Bronchial epithelial cell (primary cell): ENCODE results near the gene SLC17A8. TPM values are rescaled to one million over a fixed set of nuclear protein-coding genes. Genes with fewer than 3 reads are reported as not detected.

Experiments used
- DNase-seq: peaks from one replicate; pipeline ENCODE4 v3.0.0-alpha.2; 2010; ENCODE audit warnings: low read depth
- FAIRE-seq: peaks from 2 replicates; lab custom pipeline; 2011; peaks lifted over from hg19 to GRCh38; lab: Jason Lieb, UNC
- H3K27me3 ChIP-seq: 2 replicates; pipeline ENCODE4 v1.5.1; 2011; ENCODE audit warnings: low read length; ENCODE audit not compliant: control insufficient read depth, insufficient read depth
- H3K36me3 ChIP-seq: 2 replicates; pipeline ENCODE4 v1.5.1; 2011; ENCODE audit warnings: low read length; ENCODE audit not compliant: control insufficient read depth, insufficient read depth
- H3K4me3 ChIP-seq: 2 replicates; pipeline ENCODE4 v1.5.1; 2011; ENCODE audit warnings: mild to moderate bottlenecking, low read depth, low read length, control low read depth
- CTCF ChIP-seq: IDR thresholded peaks from 2 replicates; pipeline ENCODE4 v1.5.1; 2011; ENCODE audit warnings: mild to moderate bottlenecking, moderate library complexity, low read length, control low read depth, inconsistent platforms; ENCODE audit not compliant: insufficient read depth, severe bottlenecking
- total RNA-seq: library from RNA; depleted of rRNA; stranded (reverse); fragments of >200 nt; gene quantifications from 2 replicates; pipeline ENCODE4 v1.2.1, GENCODE V29; 2014

Gene SLC17A8
- total RNA-seq, 1 donor from 2014 or later: not detected

- Histone ChIP-seq H3K4me3 (no peak overlapping the region), H3K27me3 (no peaks in the 10 kb centered on the region), H3K36me3 (no peaks in the 10 kb centered on the region)
- DNase-seq: no peak
- FAIRE-seq: no peak
- no peak for TF ChIP-seq CTCF
Observed at GRCh38 chr12:100372853-100373640, 16.2 kb downstream of the SLC17A8 start.

- Histone ChIP-seq H3K4me3 (no peak overlapping the region), H3K36me3 (no peaks in the 10 kb centered on the region), H3K27me3 (no peaks in the 10 kb centered on the region)
- no peak for FAIRE-seq
- no peak for DNase-seq
- TF ChIP-seq CTCF: no peak
Observed at GRCh38 chr12:100375038-100375735, 18.3 kb downstream of the SLC17A8 start.

- no peak for FAIRE-seq
- no peak for DNase-seq
- H3K27me3 ChIP-seq: no peaks in the 10 kb centered on the region
- H3K36me3 ChIP-seq: no peaks in the 10 kb centered on the region
- H3K4me3 ChIP-seq: no peak overlapping the region
- no peak for TF ChIP-seq CTCF
Observed at GRCh38 chr12:100376161-100376560, 19.3 kb downstream of the SLC17A8 start.

- Histone ChIP-seq H3K27me3 (no peaks in the 10 kb centered on the region), H3K4me3 (no peak overlapping the region), H3K36me3 (no peaks in the 10 kb centered on the region)
- no peak for TF ChIP-seq CTCF
- no peak for DNase-seq
- no peak for FAIRE-seq
Observed at GRCh38 chr12:100381379-100381778, 24.5 kb downstream of the SLC17A8 start.

- Histone ChIP-seq H3K27me3 (no peaks in the 10 kb centered on the region), H3K4me3 (no peak overlapping the region), H3K36me3 (no peaks in the 10 kb centered on the region)
- TF ChIP-seq CTCF: no peak
- no peak for DNase-seq
- no peak for FAIRE-seq
Observed at GRCh38 chr12:100382338-100382737, 25.5 kb downstream of the SLC17A8 start.
